ENCODE data around the gene NXT2. TPM values are rescaled to one million over a fixed set of nuclear protein-coding genes. Genes with fewer than 3 reads are reported as not detected.

Gene NXT2
- total and polyA plus RNA-seq, 2 experiments from 2014 or later, result 13.1 to 23.6 TPM

DNA sequence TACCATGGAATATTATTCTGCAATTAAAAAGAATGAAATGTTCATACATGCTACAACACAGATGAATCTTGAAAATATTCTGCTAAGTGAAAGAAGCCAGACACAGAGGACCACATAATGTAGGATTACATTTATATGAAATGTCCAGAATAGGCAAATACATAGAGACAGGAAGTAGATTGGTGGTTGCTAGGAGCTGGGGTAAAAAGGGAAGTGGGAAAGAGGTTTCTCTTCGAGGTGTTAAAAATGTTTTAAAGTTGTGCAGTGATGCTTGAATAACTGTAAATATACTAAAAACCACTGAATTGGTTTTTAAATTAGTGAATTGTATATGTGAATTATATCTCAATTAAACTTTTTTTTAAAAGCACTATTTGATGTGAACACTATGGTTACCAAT is 3.6 kb upstream of the NXT2 start:
- Mint-ChIP-seq H3K4me1 (peaks cover 3% of the 10 kb centered on the region; the same call in 2 of the 3 replicates), H3K4me3 (no peak overlapping the region), H3K9me3 (no peaks in the 10 kb centered on the region), H3K27ac (no peak overlapping the region), H3K27me3 (ENCODE audit: insufficient read depth, low read depth, poor library complexity) (peaks cover 3% of the 10 kb centered on the region), H3K36me3 (ENCODE audit: low read depth) (no peaks in the 10 kb centered on the region)
- TF ChIP-seq ZNF114 (CRISPR knock-in tag; IDR thresholded peaks at IDR 0.05), result no peak
- no peak for TF ChIP-seq STAT1 (IDR thresholded peaks at IDR 0.05; ENCODE audit: unreplicated experiment)
- TF ChIP-seq, protein P1, sequence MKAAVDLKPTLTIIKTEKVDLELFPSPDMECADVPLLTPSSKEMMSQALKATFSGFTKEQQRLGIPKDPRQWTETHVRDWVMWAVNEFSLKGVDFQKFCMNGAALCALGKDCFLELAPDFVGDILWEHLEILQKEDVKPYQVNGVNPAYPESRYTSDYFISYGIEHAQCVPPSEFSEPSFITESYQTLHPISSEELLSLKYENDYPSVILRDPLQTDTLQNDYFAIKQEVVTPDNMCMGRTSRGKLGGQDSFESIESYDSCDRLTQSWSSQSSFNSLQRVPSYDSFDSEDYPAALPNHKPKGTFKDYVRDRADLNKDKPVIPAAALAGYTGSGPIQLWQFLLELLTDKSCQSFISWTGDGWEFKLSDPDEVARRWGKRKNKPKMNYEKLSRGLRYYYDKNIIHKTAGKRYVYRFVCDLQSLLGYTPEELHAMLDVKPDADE (IDR thresholded peaks at IDR 0.05), result no peak
- TF ChIP-seq CTCF (conservative IDR thresholded peaks at IDR 0.05; ENCODE audit: low read depth in 2 of 2), result no peak
- TF ChIP-seq NANOG (IDR thresholded peaks at IDR 0.05; ENCODE audit: borderline replicate concordance), result no peak
- no peak for TF ChIP-seq ZNF331 (CRISPR knock-in tag; IDR thresholded peaks at IDR 0.05; ENCODE audit: low read depth)
- no peak for TF ChIP-seq POLR2AphosphoS5 (IDR thresholded peaks at IDR 0.05; ENCODE audit: low read depth)
- no peak for TF ChIP-seq EZH2phosphoT487 (IDR thresholded peaks at IDR 0.05; ENCODE audit: unreplicated experiment)
- Histone ChIP-seq H3K36me3 (ENCODE audit: insufficient read depth) (no peaks in the 10 kb centered on the region), H3K79me2 (replicated peaks; ENCODE audit: insufficient read depth) (no peaks in the 10 kb centered on the region), H3K4me3 (no peak overlapping the region), H4K20me1 (replicated peaks; ENCODE audit: insufficient read depth) (no peaks in the 10 kb centered on the region), H3K9me2 (ENCODE audit: insufficient read depth) (0 out of 2 replicates have a peak, but pooled peaks cover 6% of the 10 kb centered on the region), H3K27ac (ENCODE audit: low read depth) (no peak overlapping the region), H2AFZ (no peak overlapping the region), H3K27me3 (ENCODE audit: insufficient read depth) (no peaks in the 10 kb centered on the region), H3K4me2 (no peak overlapping the region), H3F3A (replicated peaks; ENCODE audit: low read depth) (no peaks in the 10 kb centered on the region), H3K4me1 (ENCODE audit: insufficient read depth) (no peaks in the 10 kb centered on the region)
- DNase-seq (ENCODE audit: low spot score), result no peak
- no peak for ATAC-seq

DNA sequence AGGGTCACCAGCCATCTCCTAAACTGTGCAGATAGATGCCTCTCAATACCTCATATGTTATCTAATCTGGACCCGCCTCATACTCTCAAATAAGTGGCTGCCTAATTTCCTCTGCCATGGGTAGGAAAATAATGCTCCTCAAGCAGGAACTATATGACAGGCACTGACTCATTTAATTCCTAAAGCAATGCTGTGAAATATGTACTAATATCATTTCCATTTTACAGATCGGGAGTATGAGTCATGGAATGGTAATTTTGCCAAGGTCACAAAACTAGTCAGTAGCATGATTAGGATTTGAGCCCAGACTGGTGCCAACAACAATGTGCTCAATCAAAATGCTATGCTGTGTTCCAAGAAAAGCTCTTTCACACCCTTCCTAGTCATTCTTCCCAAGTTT is 3.0 kb upstream of the NXT2 start:
- Mint-ChIP-seq H3K27ac (no peak overlapping the region), H3K36me3 (ENCODE audit: low read depth) (no peaks in the 10 kb centered on the region), H3K27me3 (ENCODE audit: insufficient read depth, low read depth, poor library complexity) (peaks cover 3% of the 10 kb centered on the region), H3K9me3 (no peaks in the 10 kb centered on the region), H3K4me1 (peaks cover 3% of the 10 kb centered on the region; the same call in 2 of the 3 replicates), H3K4me3 (no peak overlapping the region)
- no peak overlapping the region for H3K4me2 ChIP-seq
- no peaks in the 10 kb centered on the region for H3F3A ChIP-seq (replicated peaks; ENCODE audit: low read depth)
- H2AFZ ChIP-seq, result no peak overlapping the region
- H4K20me1 ChIP-seq (replicated peaks; ENCODE audit: insufficient read depth), result no peaks in the 10 kb centered on the region
- no peak for ATAC-seq
- no peaks in the 10 kb centered on the region for H3K79me2 ChIP-seq (replicated peaks; ENCODE audit: insufficient read depth)
- H3K36me3 ChIP-seq (ENCODE audit: insufficient read depth), result no peaks in the 10 kb centered on the region
- H3K4me1 ChIP-seq (ENCODE audit: insufficient read depth), result no peaks in the 10 kb centered on the region
- H3K27ac ChIP-seq (ENCODE audit: low read depth), result no peak overlapping the region
- no peak for DNase-seq (ENCODE audit: low spot score)
- H3K4me3 ChIP-seq, result no peak overlapping the region
- H3K9me2 ChIP-seq (ENCODE audit: insufficient read depth), result 0 out of 2 replicates have a peak, but pooled peaks cover 6% of the 10 kb centered on the region
- H3K27me3 ChIP-seq (ENCODE audit: insufficient read depth), result no peaks in the 10 kb centered on the region
- TF ChIP-seq NANOG (IDR thresholded peaks at IDR 0.05; ENCODE audit: borderline replicate concordance), result no peak
- no peak for TF ChIP-seq CTCF (conservative IDR thresholded peaks at IDR 0.05; ENCODE audit: low read depth in 2 of 2)
- TF ChIP-seq CREB1 (CRISPR knock-in tag; IDR thresholded peaks at IDR 0.05; ENCODE audit: low read depth), result no peak
- TF ChIP-seq JUNB (IDR thresholded peaks at IDR 0.05; ENCODE audit: unreplicated experiment), result no peak
- TF ChIP-seq REST (IDR thresholded peaks at IDR 0.05; ENCODE audit: unreplicated experiment), result no peak
- no peak for TF ChIP-seq ZNF114 (CRISPR knock-in tag; IDR thresholded peaks at IDR 0.05)
- no peak for TF ChIP-seq EZH2 (IDR thresholded peaks at IDR 0.05; ENCODE audit: low read depth, unreplicated experiment)
- no peak for TF ChIP-seq STAT1 (IDR thresholded peaks at IDR 0.05; ENCODE audit: unreplicated experiment)
- TF ChIP-seq EZH2phosphoT487 (IDR thresholded peaks at IDR 0.05; ENCODE audit: unreplicated experiment), result no peak
